ENCODE measurements around the gene MYBPC2.

MYBPC2 gene

GRCh38 chr19:50418176-50419021 lies 14.3 kb upstream of the MYBPC2 start, which contains the start of gene SPIB:
Gene SPIB, plus strand, starts transcription at chr19:50418938. Its CDS starts 25 bp downstream, at chr19:50418963.
- peaks cover 20 to 39% (median 36%) of the 10 kb centered on the region in 5 donors for H3K27me3 ChIP-seq (ENCODE audit: control insufficient read depth in 5 of 5, insufficient read depth in 4 of 5, low read length in 5 of 5)

GRCh38 chr19:50419022-50419579 lies 13.6 kb upstream of the MYBPC2 start:
- Histone ChIP-seq H3K9me3 (ENCODE audit: control insufficient read depth in 5 of 5, low read length in 5 of 5) (peaks cover 0 to 2% (median 0%) of the 10 kb centered on the region in 5 donors), H3K27me3 (ENCODE audit: control insufficient read depth in 5 of 5, insufficient read depth in 4 of 5, low read length in 5 of 5) (peaks cover 20 to 41% (median 39%) of the 10 kb centered on the region in 5 donors), H3K36me3 (ENCODE audit: control insufficient read depth in 5 of 5, insufficient read depth in 5 of 5, low read length in 5 of 5) (no peaks in the 10 kb centered on the region), H3K4me1 (ENCODE audit: control insufficient read depth in 5 of 5, insufficient read depth in 5 of 5, low read length in 5 of 5) (peaks cover 0 to 14% (median 2%) of the 10 kb centered on the region in 5 donors), H3K4me3 (ENCODE audit: low read depth in 1 of 5, low read length in 5 of 5) (no peak overlapping the region), H3K9ac (ENCODE audit: low read length in 5 of 5) (no peak overlapping the region), H3K27ac (ENCODE audit: low read depth, low read length) (no peak overlapping the region)

More at GRCh38 chr19:50418176-50419021, 14.3 kb upstream of the MYBPC2 start, which contains the start of gene SPIB:
- Histone ChIP-seq H3K9ac (ENCODE audit: low read length in 5 of 5) (no peak within 1 kb of the TSS), H3K4me3 (ENCODE audit: low read depth in 1 of 5, low read length in 5 of 5) (no peak within 1 kb of the TSS), H3K36me3 (ENCODE audit: control insufficient read depth in 5 of 5, insufficient read depth in 5 of 5, low read length in 5 of 5) (peaks cover 0 to 4% (median 2%) of the 10 kb centered on the region in 5 donors), H3K4me1 (ENCODE audit: control insufficient read depth in 5 of 5, insufficient read depth in 5 of 5, low read length in 5 of 5) (peaks cover 0 to 14% (median 2%) of the 10 kb centered on the region in 5 donors), H3K27ac (ENCODE audit: low read depth, low read length) (no peak within 1 kb of the TSS), H3K9me3 (ENCODE audit: control insufficient read depth in 5 of 5, low read length in 5 of 5) (peaks cover 0 to 2% (median 0%) of the 10 kb centered on the region in 5 donors)

GRCh38 chr19:50419580-50420035 lies 13.1 kb upstream of the MYBPC2 start:
- H3K9me3 ChIP-seq (ENCODE audit: control insufficient read depth in 5 of 5, low read length in 5 of 5): peaks cover 0 to 2% (median 0%) of the 10 kb centered on the region in 5 donors
- H3K27me3 ChIP-seq (ENCODE audit: control insufficient read depth in 5 of 5, insufficient read depth in 4 of 5, low read length in 5 of 5): peaks cover 20 to 41% (median 39%) of the 10 kb centered on the region in 5 donors
- no peak overlapping the region for H3K4me3 ChIP-seq (ENCODE audit: low read depth in 1 of 5, low read length in 5 of 5)
- no peak overlapping the region for H3K27ac ChIP-seq (ENCODE audit: low read depth, low read length)
- H3K4me1 ChIP-seq (ENCODE audit: control insufficient read depth in 5 of 5, insufficient read depth in 5 of 5, low read length in 5 of 5): peaks cover 0 to 13% (median under 1%) of the 10 kb centered on the region in 5 donors
- H3K9ac ChIP-seq (ENCODE audit: low read length in 5 of 5): no peak overlapping the region
- H3K36me3 ChIP-seq (ENCODE audit: control insufficient read depth in 5 of 5, insufficient read depth in 5 of 5, low read length in 5 of 5): no peaks in the 10 kb centered on the region

GRCh38 chr19:50420127-50420526 lies 12.6 kb upstream of the MYBPC2 start:
- peaks cover 20 to 41% (median 39%) of the 10 kb centered on the region in 5 donors for H3K27me3 ChIP-seq (ENCODE audit: control insufficient read depth in 5 of 5, insufficient read depth in 4 of 5, low read length in 5 of 5)
- no peak overlapping the region for H3K4me3 ChIP-seq (ENCODE audit: low read depth in 1 of 5, low read length in 5 of 5)
- H3K4me1 ChIP-seq (ENCODE audit: control insufficient read depth in 5 of 5, insufficient read depth in 5 of 5, low read length in 5 of 5): peaks cover 0 to 9% (median 0%) of the 10 kb centered on the region in 5 donors
- H3K9me3 ChIP-seq (ENCODE audit: control insufficient read depth in 5 of 5, low read length in 5 of 5): peaks cover 0 to 2% (median 0%) of the 10 kb centered on the region in 5 donors
- H3K36me3 ChIP-seq (ENCODE audit: control insufficient read depth in 5 of 5, insufficient read depth in 5 of 5, low read length in 5 of 5): no peaks in the 10 kb centered on the region
- H3K27ac ChIP-seq (ENCODE audit: low read depth, low read length): no peak overlapping the region
- H3K9ac ChIP-seq (ENCODE audit: low read length in 5 of 5): no peak overlapping the region

- peaks cover 20 to 41% (median 39%) of the 10 kb centered on the region in 5 donors for H3K27me3 ChIP-seq (ENCODE audit: control insufficient read depth in 5 of 5, insufficient read depth in 4 of 5, low read length in 5 of 5)
- no peak overlapping the region for H3K27ac ChIP-seq (ENCODE audit: low read depth, low read length)
- H3K4me3 ChIP-seq (ENCODE audit: low read depth in 1 of 5, low read length in 5 of 5): no peak overlapping the region
- H3K36me3 ChIP-seq (ENCODE audit: control insufficient read depth in 5 of 5, insufficient read depth in 5 of 5, low read length in 5 of 5): no peaks in the 10 kb centered on the region
- H3K9ac ChIP-seq (ENCODE audit: low read length in 5 of 5): no peak overlapping the region
- peaks cover 0 to 5% (median 0%) of the 10 kb centered on the region in 5 donors for H3K4me1 ChIP-seq (ENCODE audit: control insufficient read depth in 5 of 5, insufficient read depth in 5 of 5, low read length in 5 of 5)
- H3K9me3 ChIP-seq (ENCODE audit: control insufficient read depth in 5 of 5, low read length in 5 of 5): peaks cover 0 to 2% (median 0%) of the 10 kb centered on the region in 5 donors
Measured at GRCh38 chr19:50420808-50421207, 11.9 kb upstream of the MYBPC2 start.

- H3K4me3 ChIP-seq (ENCODE audit: low read depth in 1 of 5, low read length in 5 of 5): no peak overlapping the region
- no peaks in the 10 kb centered on the region for H3K36me3 ChIP-seq (ENCODE audit: control insufficient read depth in 5 of 5, insufficient read depth in 5 of 5, low read length in 5 of 5)
- H3K27ac ChIP-seq (ENCODE audit: low read depth, low read length): no peak overlapping the region
- H3K9me3 ChIP-seq (ENCODE audit: control insufficient read depth in 5 of 5, low read length in 5 of 5): peaks cover 0 to 2% (median 0%) of the 10 kb centered on the region in 5 donors
- peaks cover 0 to 1% (median under 1%) of the 10 kb centered on the region in 5 donors for H3K4me1 ChIP-seq (ENCODE audit: control insufficient read depth in 5 of 5, insufficient read depth in 5 of 5, low read length in 5 of 5)
- no peak overlapping the region for H3K9ac ChIP-seq (ENCODE audit: low read length in 5 of 5)
- H3K27me3 ChIP-seq (ENCODE audit: control insufficient read depth in 5 of 5, insufficient read depth in 4 of 5, low read length in 5 of 5): peaks cover 17 to 35% (median 34%) of the 10 kb centered on the region in 5 donors
Measured at GRCh38 chr19:50422397-50423278, 10.1 kb upstream of the MYBPC2 start.

GRCh38 chr19:50423279-50424113 lies 9.2 kb upstream of the MYBPC2 start:
- Histone ChIP-seq H3K27me3 (ENCODE audit: control insufficient read depth in 5 of 5, insufficient read depth in 4 of 5, low read length in 5 of 5) (peaks cover 9 to 34% (median 29%) of the 10 kb centered on the region in 5 donors), H3K4me1 (ENCODE audit: control insufficient read depth in 5 of 5, insufficient read depth in 5 of 5, low read length in 5 of 5) (peaks cover 0 to 10% (median 9%) of the 10 kb centered on the region in 5 donors), H3K36me3 (ENCODE audit: control insufficient read depth in 5 of 5, insufficient read depth in 5 of 5, low read length in 5 of 5) (no peaks in the 10 kb centered on the region), H3K4me3 (ENCODE audit: low read depth in 1 of 5, low read length in 5 of 5) (no peak overlapping the region), H3K9me3 (ENCODE audit: control insufficient read depth in 5 of 5, low read length in 5 of 5) (peaks cover 0 to 2% (median 0%) of the 10 kb centered on the region in 5 donors), H3K27ac (ENCODE audit: low read depth, low read length) (no peak overlapping the region), H3K9ac (ENCODE audit: low read length in 5 of 5) (no peak overlapping the region)

- Histone ChIP-seq H3K4me1 (ENCODE audit: control insufficient read depth in 5 of 5, insufficient read depth in 5 of 5, low read length in 5 of 5) (peaks cover 0 to 13% (median 9%) of the 10 kb centered on the region in 5 donors), H3K4me3 (ENCODE audit: low read depth in 1 of 5, low read length in 5 of 5) (no peak overlapping the region), H3K9ac (ENCODE audit: low read length in 5 of 5) (no peak overlapping the region), H3K27ac (ENCODE audit: low read depth, low read length) (no peak overlapping the region), H3K9me3 (ENCODE audit: control insufficient read depth in 5 of 5, low read length in 5 of 5) (peaks cover 0 to 2% (median 0%) of the 10 kb centered on the region in 5 donors), H3K27me3 (ENCODE audit: control insufficient read depth in 5 of 5, insufficient read depth in 4 of 5, low read length in 5 of 5) (peaks cover 2 to 22% (median 17%) of the 10 kb centered on the region in 5 donors), H3K36me3 (ENCODE audit: control insufficient read depth in 5 of 5, insufficient read depth in 5 of 5, low read length in 5 of 5) (no peaks in the 10 kb centered on the region)
Measured at GRCh38 chr19:50425581-50425980, 7.1 kb upstream of the MYBPC2 start.

All from subcutaneous abdominal adipose tissue (tissue), 5 donors.